ENCODE results near the gene HEATR5A.
"Not testable (repeated sequence)": the region's sequence is repeated elsewhere in the genome, so short reads cannot be mapped to it uniquely, and the experiment has no call there.

The HEATR5A gene

GRCh38 chr14:31320922-31321766 is 99.2 kb downstream of the HEATR5A start:
- no peak for DNase-seq

GRCh38 chr14:31320216-31320615 is 100.1 kb downstream of the HEATR5A start:
- no peak for DNase-seq

- no peak for DNase-seq
Observed at GRCh38 chr14:31319701-31320100, 100.6 kb downstream of the HEATR5A start.

- no peak for DNase-seq
Observed at GRCh38 chr14:31312934-31313333, 107.4 kb downstream of the HEATR5A start.

- not testable (repeated sequence) for DNase-seq
Observed at GRCh38 chr14:31312370-31312769, 108.0 kb downstream of the HEATR5A start.

GRCh38 chr14:31307618-31308017 is 112.7 kb downstream of the HEATR5A start:
- no peak for DNase-seq

- DNase-seq: no peak
Observed at GRCh38 chr14:31307198-31307597, 113.2 kb downstream of the HEATR5A start.

GRCh38 chr14:31303654-31304053 is 116.7 kb downstream of the HEATR5A start:
- DNase-seq: no peak

GRCh38 chr14:31300883-31301282 is 119.5 kb downstream of the HEATR5A start:
- no peak for DNase-seq

- DNase-seq: no peak
Observed at GRCh38 chr14:31300296-31300695, 120.1 kb downstream of the HEATR5A start.

GRCh38 chr14:31297701-31298344 is 122.5 kb downstream of the HEATR5A start:
- no peak for DNase-seq

- no peak for DNase-seq
Observed at GRCh38 chr14:31297112-31297511, 123.2 kb downstream of the HEATR5A start.

- no peak for DNase-seq
Observed at GRCh38 chr14:31294746-31295405, 125.5 kb downstream of the HEATR5A start.

GRCh38 chr14:31292937-31293616 is 127.3 kb downstream of the HEATR5A start:
- no peak for DNase-seq

- no peak for DNase-seq
Observed at GRCh38 chr14:31291210-31291609, 129.1 kb downstream of the HEATR5A start.

GRCh38 chr14:31287294-31287972 is 132.9 kb downstream of the HEATR5A start:
- no peak for DNase-seq

GRCh38 chr14:31286456-31287293 is 133.7 kb downstream of the HEATR5A start:
- no peak for DNase-seq

GRCh38 chr14:31283578-31284252 is 136.6 kb downstream of the HEATR5A start:
- no peak for DNase-seq

GRCh38 chr14:31283153-31283552 is 137.2 kb downstream of the HEATR5A start:
- DNase-seq: no peak

- no peak for DNase-seq
Observed at GRCh38 chr14:31280871-31281220, 139.5 kb downstream of the HEATR5A start.

Measured in NCI-H774 (cell line).